ENCODE data around the gene ZNF646. TPM values are rescaled to one million over a fixed set of nuclear protein-coding genes. Genes with fewer than 3 reads are reported as not detected.
"Not testable (repeated sequence)": the region's sequence is repeated elsewhere in the genome, so short reads cannot be mapped to it uniquely, and the experiment has no call there.

The ZNF646 gene
- total RNA-seq, 2 experiments from 2014 or later = 26.0 to 30.3 TPM

- no peak for ATAC-seq
- Mint-ChIP-seq H3K4me1 (ENCODE audit: low read depth) (peaks cover 6% of the 10 kb centered on the region), H3K36me3 (ENCODE audit: low read depth) (peaks cover 22% of the 10 kb centered on the region), H3K4me3 (no peak overlapping the region), H3K27ac (no peak overlapping the region), H3K9me3 (ENCODE audit: insufficient read depth) (no peaks in the 10 kb centered on the region), H3K27me3 (ENCODE audit: low read depth) (no peaks in the 10 kb centered on the region)
- no peak for DNase-seq
- POLR2A ChIA-PET = interaction anchor here (1.1 kb wide), 1 partner anchor 14 kb away, joined by 3 read pairs; the partner anchor contains the start of genes ZNF646 and ZNF668
- CTCF ChIA-PET = no interaction called here
Measured at GRCh38 chr16:31087971-31088370, 13.7 kb downstream of the ZNF646 start.

GRCh38 chr16:31088459-31089183 is 14.4 kb downstream of the ZNF646 start, which contains the start of gene PRSS53:
PRSS53 (minus strand) TSS chr16:31088943; CDS start chr16:31088809, 134 bp downstream.
- CTCF ChIA-PET = no interaction called here
- Mint-ChIP-seq H3K27ac (no peak within 1 kb of the TSS), H3K4me3 (no peak within 1 kb of the TSS), H3K27me3 (ENCODE audit: low read depth) (no peaks in the 10 kb centered on the region), H3K4me1 (ENCODE audit: low read depth) (peaks cover 10% of the 10 kb centered on the region), H3K9me3 (ENCODE audit: insufficient read depth) (no peaks in the 10 kb centered on the region), H3K36me3 (ENCODE audit: low read depth) (peaks cover 19% of the 10 kb centered on the region)
- POLR2A ChIA-PET = no interaction called here
- ATAC-seq = no peak
- no peak for DNase-seq

DNA sequence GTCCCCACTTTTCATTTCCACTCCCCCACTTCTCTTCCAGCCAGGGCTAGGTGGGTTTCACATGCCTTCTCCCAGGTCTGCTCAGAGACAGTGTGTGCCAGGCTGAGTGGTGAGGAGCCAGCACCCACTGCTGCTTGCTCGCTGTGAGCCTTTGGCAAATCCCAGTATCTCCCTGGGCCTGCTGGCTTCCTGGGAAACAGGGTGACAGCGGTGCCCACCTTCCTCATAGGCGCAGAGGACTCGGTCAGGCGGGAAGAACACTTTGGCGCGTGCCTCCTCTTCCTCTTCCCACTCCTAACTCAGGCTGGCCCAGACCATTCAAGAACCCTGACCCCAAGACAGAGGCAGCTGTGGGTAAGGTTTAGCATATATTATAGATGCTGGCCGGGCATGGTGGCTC is 15.0 kb downstream of the ZNF646 start:
- H3K4me3 Mint-ChIP-seq = no peak overlapping the region
- CTCF ChIA-PET = no interaction called here

DNA sequence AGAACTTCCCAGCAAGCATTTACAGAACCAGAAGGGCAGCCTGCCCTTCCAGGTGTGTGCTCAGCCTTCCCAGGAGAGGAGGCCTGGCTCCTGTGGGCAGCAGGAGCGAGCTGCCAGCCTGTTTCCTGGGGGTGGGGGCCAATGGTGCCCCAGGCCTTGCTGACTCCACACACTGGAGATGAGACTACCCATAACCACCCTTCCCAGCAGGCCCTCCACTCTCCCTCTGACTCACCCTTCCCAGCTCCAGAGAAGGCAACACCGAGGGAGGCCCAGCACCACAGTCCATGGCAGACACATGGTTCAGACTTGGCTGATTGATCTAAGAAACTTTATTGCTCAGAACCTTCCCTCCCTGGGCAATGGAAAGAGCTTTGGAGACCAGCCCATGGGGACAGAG is 16.3 kb downstream of the ZNF646 start:
- ChIA-PET POLR2A (no interaction called here), CTCF (interaction anchor here (2.7 kb wide), 1 partner anchor 52 kb away, joined by 17 read pairs; no protein-coding TSS in a partner anchor)
- Mint-ChIP-seq H3K4me1 (ENCODE audit: low read depth) (peaks cover 28% of the 10 kb centered on the region), H3K4me3 (no peak overlapping the region), H3K36me3 (ENCODE audit: low read depth) (peaks cover 22% of the 10 kb centered on the region), H3K27ac (no peak overlapping the region), H3K9me3 (ENCODE audit: insufficient read depth) (no peaks in the 10 kb centered on the region), H3K27me3 (ENCODE audit: low read depth) (no peaks in the 10 kb centered on the region)
- DNase-seq (no peak), ATAC-seq (no peak)

More for the DNA sequence above, 15.0 kb downstream of the ZNF646 start:
- Mint-ChIP-seq H3K9me3 (ENCODE audit: insufficient read depth) (no peaks in the 10 kb centered on the region), H3K4me1 (ENCODE audit: low read depth) (peaks cover 15% of the 10 kb centered on the region), H3K36me3 (ENCODE audit: low read depth) (peaks cover 21% of the 10 kb centered on the region), H3K27me3 (ENCODE audit: low read depth) (no peaks in the 10 kb centered on the region), H3K27ac (no peak overlapping the region)
- DNase-seq = no peak
- POLR2A ChIA-PET = interaction anchor here (0.7 kb wide), 1 partner anchor 28 kb away, joined by 3 read pairs; no protein-coding TSS in a partner anchor
- no peak for ATAC-seq

DNA sequence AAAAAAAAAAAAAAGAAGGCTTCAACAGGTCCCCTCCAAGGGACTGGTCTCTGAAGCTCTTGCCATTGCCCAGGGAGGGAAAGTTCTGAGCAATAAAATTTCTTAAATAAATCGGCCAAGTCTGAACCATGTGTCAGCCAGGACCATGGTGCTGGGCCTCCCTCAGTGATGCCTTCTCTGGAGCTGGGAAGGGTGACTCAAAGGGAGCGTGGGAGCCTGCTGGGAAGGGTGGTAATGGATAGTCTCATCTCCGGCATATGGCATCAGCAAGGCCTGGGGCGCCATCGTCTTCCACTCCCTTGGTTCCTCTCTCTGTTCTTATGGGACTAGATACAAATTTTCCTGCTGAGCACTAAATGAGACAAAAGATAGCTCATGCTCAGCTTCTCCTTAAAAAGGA is 18.1 kb downstream of the ZNF646 start:
- Mint-ChIP-seq H3K27ac (no peak overlapping the region), H3K4me3 (peak overlapping the region; percentile 31)

DNA sequence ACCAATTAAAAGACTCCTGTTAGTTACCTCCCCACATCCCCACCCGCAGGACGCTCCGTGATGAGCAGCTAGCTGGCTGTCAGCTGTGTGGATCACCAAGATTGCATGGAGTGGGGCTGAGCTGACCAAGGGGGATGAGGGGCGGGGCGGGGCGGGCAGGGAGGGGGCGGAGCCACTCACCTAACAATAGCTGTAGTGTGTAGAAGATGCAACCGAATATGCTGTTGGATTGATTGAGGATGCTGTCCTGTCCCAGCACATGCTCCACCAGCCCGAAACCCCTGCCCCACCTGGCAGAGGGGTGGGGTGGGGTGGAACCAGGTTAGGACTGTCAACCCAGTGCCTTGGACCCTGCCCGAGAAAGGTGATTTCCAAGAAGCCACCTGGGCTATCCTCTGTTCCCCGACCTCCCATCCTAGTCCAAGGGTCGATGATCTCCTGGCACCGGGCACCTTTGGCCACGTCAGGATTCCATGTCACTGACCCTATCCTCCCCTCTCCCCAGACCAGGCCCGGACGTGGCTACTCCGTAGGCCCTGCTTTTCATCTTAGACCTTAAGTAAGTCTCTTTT is 19.0 kb downstream of the ZNF646 start:
- DNase-seq (no peak), ATAC-seq (no peak)
- Mint-ChIP-seq H3K36me3 (ENCODE audit: low read depth) (peaks cover 18% of the 10 kb centered on the region), H3K4me3 (peak overlapping the region; percentile 95), H3K27ac (peak overlapping the region; percentile 49), H3K9me3 (ENCODE audit: insufficient read depth) (no peaks in the 10 kb centered on the region), H3K27me3 (ENCODE audit: low read depth) (peaks cover under 1% of the 10 kb centered on the region), H3K4me1 (ENCODE audit: low read depth) (peaks cover 34% of the 10 kb centered on the region)
- ChIA-PET CTCF (interaction anchor here (1.0 to 3.7 kb wide), 5 partner anchors 19 to 290 kb away, joined by 4 to 17 read pairs (median 6); partner anchors contain the start of genes ZNF646 and ZNF668), POLR2A (interaction anchor here (0.5 to 2.5 kb wide), 7 partner anchors 8 to 86 kb away, joined by 3 to 12 read pairs (median 4); partner anchors contain the start of genes FUS, KAT8, STX4 and ZNF646)

More for the DNA sequence above, 18.1 kb downstream of the ZNF646 start:
- ChIA-PET POLR2A (interaction anchor here (1.3 to 2.5 kb wide), 3 partner anchors 9 to 50 kb away, joined by 3 to 12 read pairs (median 5); partner anchors contain the start of genes ZNF646 and ZNF668), CTCF (interaction anchor here (1.7 to 2.7 kb wide), 3 partner anchors 50 to 139 kb away, joined by 4 to 17 read pairs (median 4); no protein-coding TSS in a partner anchor)
- Mint-ChIP-seq H3K27me3 (ENCODE audit: low read depth) (no peaks in the 10 kb centered on the region), H3K36me3 (ENCODE audit: low read depth) (peaks cover 18% of the 10 kb centered on the region), H3K4me1 (ENCODE audit: low read depth) (peaks cover 34% of the 10 kb centered on the region), H3K9me3 (ENCODE audit: insufficient read depth) (no peaks in the 10 kb centered on the region)
- ATAC-seq (no peak), DNase-seq (no peak)

- Mint-ChIP-seq H3K9me3 (ENCODE audit: insufficient read depth) (no peaks in the 10 kb centered on the region), H3K4me1 (ENCODE audit: low read depth) (peaks cover 34% of the 10 kb centered on the region), H3K27ac (peak overlapping the region; percentile 94), H3K4me3 (peak overlapping the region; percentile 95), H3K36me3 (ENCODE audit: low read depth) (peaks cover 18% of the 10 kb centered on the region), H3K27me3 (ENCODE audit: low read depth) (peaks cover 3% of the 10 kb centered on the region)
- CTCF ChIA-PET = interaction anchor here (1.0 to 3.7 kb wide), 4 partner anchors 20 to 289 kb away, joined by 4 to 19 read pairs (median 10); partner anchors contain the start of genes HSD3B7, ZNF646 and ZNF668
- no peak for ATAC-seq
- POLR2A ChIA-PET = interaction anchor here (0.5 to 1.5 kb wide), 7 partner anchors 20 to 137 kb away, joined by 3 to 5 read pairs (median 4); partner anchors contain the start of genes FUS, KAT8, SETD1A and STX4
- DNase-seq = no peak
Measured at GRCh38 chr16:31094088-31094423, 19.8 kb downstream of the ZNF646 start.

GRCh38 chr16:31094424-31095120 is 20.4 kb downstream of the ZNF646 start, which contains the start of gene VKORC1:
VKORC1 (minus strand) TSS chr16:31094797; CDS start chr16:31094729, 68 bp downstream.
- peaks cover 34% of the 10 kb centered on the region for H3K4me1 Mint-ChIP-seq (ENCODE audit: low read depth)
- H3K4me3 Mint-ChIP-seq = peak within 1 kb of the TSS; percentile 95
- DNase-seq (peak; percentile 93), ATAC-seq (peak; percentile 95)
- peak within 1 kb of the TSS; percentile 94 for H3K27ac Mint-ChIP-seq
- H3K9me3 Mint-ChIP-seq (ENCODE audit: insufficient read depth) = no peaks in the 10 kb centered on the region
- H3K36me3 Mint-ChIP-seq (ENCODE audit: low read depth) = peaks cover 18% of the 10 kb centered on the region
- H3K27me3 Mint-ChIP-seq (ENCODE audit: low read depth) = peaks cover 3% of the 10 kb centered on the region
- ChIA-PET POLR2A (interaction anchor here (0.7 to 1.5 kb wide), 6 partner anchors 20 to 137 kb away, joined by 3 to 5 read pairs (median 4); partner anchors contain the start of genes FUS, KAT8, SETD1A and STX4), CTCF (interaction anchor here (0.6 to 3.7 kb wide), 6 partner anchors 21 to 288 kb away, joined by 3 to 19 read pairs (median 6); partner anchors contain the start of genes HSD3B7, ZNF646 and ZNF668)

- H3K4me1 Mint-ChIP-seq (ENCODE audit: low read depth) = peaks cover 10% of the 10 kb centered on the region
- H3K36me3 Mint-ChIP-seq (ENCODE audit: low read depth) = no peaks in the 10 kb centered on the region
- DNase-seq (no peak), ATAC-seq (no peak)
- no peaks in the 10 kb centered on the region for H3K9me3 Mint-ChIP-seq (ENCODE audit: insufficient read depth)
- no peak overlapping the region for H3K27ac Mint-ChIP-seq
- H3K27me3 Mint-ChIP-seq (ENCODE audit: low read depth) = peaks cover 3% of the 10 kb centered on the region
- ChIA-PET POLR2A (interaction anchor here (1.2 to 1.5 kb wide), 2 partner anchors 17 to 80 kb away, joined by 3 to 4 read pairs; partner anchors contain the start of gene KAT8), CTCF (interaction anchor here (0.7 to 4.2 kb wide), 5 partner anchors 26 to 769 kb away, joined by 3 to 21 read pairs (median 4); partner anchors contain the start of genes HSD3B7, ZNF646 and ZNF668)
- no peak overlapping the region for H3K4me3 Mint-ChIP-seq
Measured at GRCh38 chr16:31099860-31100638, 25.8 kb downstream of the ZNF646 start.

DNA sequence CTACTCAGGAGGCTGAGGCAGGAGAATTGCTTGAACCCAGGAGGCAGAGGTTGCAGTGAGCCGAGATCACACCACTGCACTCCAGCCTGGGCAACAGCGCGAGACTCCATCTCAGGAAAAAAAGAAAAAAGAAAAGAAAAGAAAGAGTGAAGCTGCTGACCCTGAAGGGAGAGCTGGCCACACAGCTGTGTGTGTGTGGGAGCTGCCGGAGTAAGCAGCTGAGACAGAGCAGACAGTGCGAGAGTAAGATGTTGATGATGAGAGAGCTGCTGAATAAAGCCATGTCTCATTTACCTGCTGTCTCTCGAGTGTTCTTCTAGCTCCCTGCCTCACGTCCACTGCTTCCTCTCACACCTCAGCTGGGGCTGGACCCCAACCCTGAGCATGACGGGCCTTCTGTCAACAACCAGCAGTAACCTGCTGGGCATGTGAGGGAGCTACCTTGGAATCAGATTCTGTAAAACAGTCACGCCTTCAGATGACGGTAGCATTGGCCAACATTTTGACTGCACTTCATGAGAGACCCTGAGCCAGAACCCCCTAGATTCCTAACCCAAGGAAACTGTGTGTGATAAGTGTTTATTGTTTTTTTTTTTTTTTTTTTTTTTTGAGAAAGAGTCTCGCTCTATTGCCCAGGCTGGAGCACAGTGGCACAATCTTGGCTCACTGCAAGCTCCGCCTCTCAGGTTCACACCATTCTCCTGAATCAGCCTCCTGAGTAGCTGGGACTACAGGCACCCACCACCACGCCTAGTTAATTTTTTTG is 26.8 kb downstream of the ZNF646 start:
- H3K27me3 Mint-ChIP-seq (ENCODE audit: low read depth); DNase-seq; H3K36me3 Mint-ChIP-seq (ENCODE audit: low read depth); H3K4me1 Mint-ChIP-seq (ENCODE audit: low read depth); H3K9me3 Mint-ChIP-seq (ENCODE audit: insufficient read depth); H3K27ac Mint-ChIP-seq; H3K4me3 Mint-ChIP-seq; ATAC-seq: not testable (repeated sequence)
- ChIA-PET POLR2A (interaction anchor here (0.7 to 1.5 kb wide), 5 partner anchors 9 to 173 kb away, joined by 3 to 4 read pairs (median 3); partner anchors contain the start of gene KAT8), CTCF (interaction anchor here (1.0 to 4.2 kb wide), 4 partner anchors 27 to 116 kb away, joined by 3 to 21 read pairs (median 8); partner anchors contain the start of genes HSD3B7, ZNF646 and ZNF668)

Data from activated CD8-positive, alpha-beta T cell treated with anti-CD3 and anti-CD28 coated beads, Interleukin-2, amount 10 ng/mL, durations not matched to agents 7 days and 5 days (primary cell).